Measurements from ENCODE around the gene RCE1. TPM values are rescaled to one million over a fixed set of nuclear protein-coding genes. Genes with fewer than 3 reads are reported as not detected.
"Not testable (repeated sequence)": the region's sequence is repeated elsewhere in the genome, so short reads cannot be mapped to it uniquely, and the experiment has no call there.

Gene RCE1
- total RNA-seq (2014; rRNA removed): 15.6 and 19.5 TPM in 2 replicates
- 9.4 TPM for polyA plus RNA-seq (2012)

- DNase-seq (ENCODE audit: low read depth): peak; percentile 84
Measured at GRCh38 chr11:66842896-66843775, at the start of gene RCE1. Gene RCE1 (plus strand): TSS chr11:66843441. CDS start chr11:66843456, 15 bp downstream.

GRCh38 chr11:66799815-66800214 lies 43.4 kb upstream of the RCE1 start:
- not testable (repeated sequence) for DNase-seq (ENCODE audit: low read depth)

GRCh38 chr11:66800720-66801428 lies 42.4 kb upstream of the RCE1 start:
- DNase-seq (ENCODE audit: low read depth): no peak

- DNase-seq (ENCODE audit: low read depth): no peak
Measured at GRCh38 chr11:66809592-66809991, 33.6 kb upstream of the RCE1 start.

GRCh38 chr11:66810576-66811185 lies 32.6 kb upstream of the RCE1 start:
- DNase-seq (ENCODE audit: low read depth): no peak

GRCh38 chr11:66814678-66815077 lies 28.6 kb upstream of the RCE1 start:
- DNase-seq (ENCODE audit: low read depth): no peak

GRCh38 chr11:66815646-66816045 lies 27.6 kb upstream of the RCE1 start:
- peak; percentile 5 for DNase-seq (ENCODE audit: low read depth)

GRCh38 chr11:66818231-66818955 lies 24.8 kb upstream of the RCE1 start:
- peak; percentile 10 for DNase-seq (ENCODE audit: low read depth)

- DNase-seq (ENCODE audit: low read depth): no peak
Measured at GRCh38 chr11:66820381-66820780, 22.9 kb upstream of the RCE1 start.

- DNase-seq (ENCODE audit: low read depth): no peak
Measured at GRCh38 chr11:66820901-66821300, 22.3 kb upstream of the RCE1 start.

- no peak for DNase-seq (ENCODE audit: low read depth)
Measured at GRCh38 chr11:66823700-66824099, 19.5 kb upstream of the RCE1 start.

GRCh38 chr11:66824573-66824972 lies 18.7 kb upstream of the RCE1 start:
- DNase-seq (ENCODE audit: low read depth): not testable (repeated sequence)

GRCh38 chr11:66834539-66834845 lies 8.7 kb upstream of the RCE1 start:
- no peak for DNase-seq (ENCODE audit: low read depth)

GRCh38 chr11:66834943-66835342 lies 8.3 kb upstream of the RCE1 start:
- no peak for DNase-seq (ENCODE audit: low read depth)

GRCh38 chr11:66835768-66836405 lies 7.4 kb upstream of the RCE1 start:
- peak; percentile 74 for DNase-seq (ENCODE audit: low read depth)

GRCh38 chr11:66840317-66841091 lies 2.7 kb upstream of the RCE1 start:
- no peak for DNase-seq (ENCODE audit: low read depth)

- no peak for DNase-seq (ENCODE audit: low read depth)
Measured at GRCh38 chr11:66841861-66842260, 1.4 kb upstream of the RCE1 start.

GRCh38 chr11:66842501-66842895 lies 743 bp upstream of the RCE1 start:
- no peak for DNase-seq (ENCODE audit: low read depth)

- no peak for DNase-seq (ENCODE audit: low read depth)
Measured at GRCh38 chr11:66843776-66844495, 695 bp downstream of the RCE1 start.

All from LHCN-M2 (cell line).